Type B pancreatic cell (in vitro differentiated cells): ENCODE results near the gene SLC23A3. TPM values are rescaled to one million over a fixed set of nuclear protein-coding genes. Genes with fewer than 3 reads are reported as not detected.

ENCODE experiments used
- DNase-seq: peaks from one replicate; pipeline ENCODE4 v3.0.0; 2021; ENCODE audit warnings: mixed read lengths; ENCODE audit not compliant: unreplicated experiment; ENCODE audit errors: extremely low spot score
- H3K27ac Mint-ChIP-seq: 2 replicates; pipeline ENCODE4 v1.8.0; 2021; ENCODE audit warnings: mild to moderate bottlenecking, mixed read lengths
- H3K27me3 Mint-ChIP-seq: 2 replicates; pipeline ENCODE4 v1.8.0; 2021; ENCODE audit warnings: mixed read lengths
- H3K36me3 Mint-ChIP-seq: 2 replicates; pipeline ENCODE4 v1.8.0; 2021; ENCODE audit warnings: mixed read lengths
- H3K4me1 Mint-ChIP-seq: one replicate; pipeline ENCODE4 v1.8.0; 2021; ENCODE audit warnings: mixed read lengths; ENCODE audit not compliant: unreplicated experiment
- H3K4me3 Mint-ChIP-seq: 2 replicates; pipeline ENCODE4 v1.8.0; 2021; ENCODE audit warnings: mild to moderate bottlenecking, mixed read lengths
- H3K9me3 Mint-ChIP-seq: 2 replicates; pipeline ENCODE4 v1.8.0; 2021; ENCODE audit warnings: mixed read lengths
- CTCF ChIP-seq: fragments of 200-600 bp; sonication (generic); conservative IDR thresholded peaks from 2 replicates; pipeline ENCODE4 v1.5.0; 2021; ENCODE audit warnings: antibody characterized with exemption, mild to moderate bottlenecking
- total RNA-seq: library from RNA; stranded (reverse); gene quantifications from 2 replicates; pipeline ENCODE4 v1.2.1, GENCODE V29; 2021; ENCODE audit warnings: low replicate concordance

SLC23A3 gene
- total RNA-seq, 1 donor from 2014 or later, result 5.5 TPM

GRCh38 chr2:219210196-219210885 is 40.5 kb upstream of the SLC23A3 start:
- no peak overlapping the region for H3K4me3 Mint-ChIP-seq
- H3K9me3 Mint-ChIP-seq, result no peaks in the 10 kb centered on the region
- H3K36me3 Mint-ChIP-seq, result no peaks in the 10 kb centered on the region
- H3K27ac Mint-ChIP-seq, result no peak overlapping the region
- no peak for DNase-seq
- TF ChIP-seq CTCF, result no peak
- peaks cover 4% of the 10 kb centered on the region for H3K27me3 Mint-ChIP-seq
- H3K4me1 Mint-ChIP-seq, result peaks cover 23% of the 10 kb centered on the region

- Mint-ChIP-seq H3K27me3 (peaks cover 4% of the 10 kb centered on the region), H3K9me3 (no peaks in the 10 kb centered on the region), H3K4me1 (peaks cover 18% of the 10 kb centered on the region), H3K36me3 (no peaks in the 10 kb centered on the region), H3K4me3 (no peak overlapping the region), H3K27ac (peak overlapping the region; percentile 67)
- DNase-seq, result no peak
- TF ChIP-seq CTCF, result no peak
These were observed 39.7 kb upstream of the SLC23A3 start for GRCh38 chr2:219209236-219210195.

- H3K27me3 Mint-ChIP-seq, result peaks cover 8% of the 10 kb centered on the region
- peak overlapping the region; percentile 97 for H3K4me3 Mint-ChIP-seq
- no peak for TF ChIP-seq CTCF
- DNase-seq, result no peak
- H3K36me3 Mint-ChIP-seq, result no peaks in the 10 kb centered on the region
- no peaks in the 10 kb centered on the region for H3K9me3 Mint-ChIP-seq
- H3K27ac Mint-ChIP-seq, result peak overlapping the region; percentile 98
- peaks cover 18% of the 10 kb centered on the region for H3K4me1 Mint-ChIP-seq
These were observed 38.3 kb upstream of the SLC23A3 start for GRCh38 chr2:219207884-219208740.

GRCh38 chr2:219207134-219207883 is 37.5 kb upstream of the SLC23A3 start:
- Mint-ChIP-seq H3K27me3 (peaks cover 8% of the 10 kb centered on the region), H3K9me3 (no peaks in the 10 kb centered on the region), H3K4me3 (peak overlapping the region; percentile 97), H3K36me3 (no peaks in the 10 kb centered on the region), H3K4me1 (peaks cover 18% of the 10 kb centered on the region), H3K27ac (peak overlapping the region; percentile 98)
- no peak for TF ChIP-seq CTCF
- DNase-seq, result no peak
